GM18505 (cell line): ENCODE results near the gene DMRTB1.
"Not testable (repeated sequence)": the region's sequence is repeated elsewhere in the genome, so short reads cannot be mapped to it uniquely, and the experiment has no call there.

ENCODE experiments used
- ATAC-seq: cut with Tn5 transposase; IDR thresholded peaks from one replicate; pipeline ENCODE4 v1.9.1; 2021; ENCODE audit not compliant: unreplicated experiment
- POLR2A ChIP-seq: IDR thresholded peaks from 4 replicates; pipeline ENCODE4 v1.6.1; 2011; ENCODE audit warnings: borderline replicate concordance; ENCODE audit not compliant: insufficient read depth, insufficient read length; ENCODE audit errors: extremely low read depth

The DMRTB1 gene

GRCh38 chr1:53420341-53420740 lies 38.9 kb upstream of the DMRTB1 start:
- no peak for TF ChIP-seq POLR2A

GRCh38 chr1:53421208-53421607 lies 38.0 kb upstream of the DMRTB1 start:
- no peak for TF ChIP-seq POLR2A
- ATAC-seq: no peak

More at GRCh38 chr1:53420341-53420740, 38.9 kb upstream of the DMRTB1 start:
- ATAC-seq: no peak

GRCh38 chr1:53430261-53430660 lies 28.9 kb upstream of the DMRTB1 start:
- ATAC-seq: no peak
- TF ChIP-seq POLR2A: no peak

- ATAC-seq: no peak
Observed at GRCh38 chr1:53430779-53431178, 28.4 kb upstream of the DMRTB1 start.

GRCh38 chr1:53431244-53431643 lies 28.0 kb upstream of the DMRTB1 start:
- no peak for TF ChIP-seq POLR2A
- no peak for ATAC-seq

More at GRCh38 chr1:53430779-53431178, 28.4 kb upstream of the DMRTB1 start:
- no peak for TF ChIP-seq POLR2A

- no peak for TF ChIP-seq POLR2A
- ATAC-seq: no peak
Observed at GRCh38 chr1:53431805-53432565, 27.2 kb upstream of the DMRTB1 start.

GRCh38 chr1:53432611-53433010 lies 26.6 kb upstream of the DMRTB1 start:
- no peak for TF ChIP-seq POLR2A
- no peak for ATAC-seq

- ATAC-seq: not testable (repeated sequence)
Observed at GRCh38 chr1:53434405-53435007, 24.7 kb upstream of the DMRTB1 start.

- no peak for ATAC-seq
- no peak for TF ChIP-seq POLR2A
Observed at GRCh38 chr1:53435151-53435550, 24.0 kb upstream of the DMRTB1 start.

GRCh38 chr1:53438427-53439336 lies 20.5 kb upstream of the DMRTB1 start:
- TF ChIP-seq POLR2A: no peak
- ATAC-seq: no peak

GRCh38 chr1:53439337-53440207 lies 19.6 kb upstream of the DMRTB1 start:
- TF ChIP-seq POLR2A: no peak
- no peak for ATAC-seq

- TF ChIP-seq POLR2A: no peak
- ATAC-seq: no peak
Observed at GRCh38 chr1:53440633-53441032, 18.6 kb upstream of the DMRTB1 start.

GRCh38 chr1:53442299-53442698 lies 16.9 kb upstream of the DMRTB1 start:
- no peak for TF ChIP-seq POLR2A
- no peak for ATAC-seq
